Islet of Langerhans (tissue), 1 donor: Measurements from ENCODE around the gene EPHA2.

Experiments used
- FAIRE-seq: peaks from one replicate; lab custom pipeline; 2011; peaks lifted over from hg19 to GRCh38; lab: Jason Lieb, UNC

The EPHA2 gene

DNA sequence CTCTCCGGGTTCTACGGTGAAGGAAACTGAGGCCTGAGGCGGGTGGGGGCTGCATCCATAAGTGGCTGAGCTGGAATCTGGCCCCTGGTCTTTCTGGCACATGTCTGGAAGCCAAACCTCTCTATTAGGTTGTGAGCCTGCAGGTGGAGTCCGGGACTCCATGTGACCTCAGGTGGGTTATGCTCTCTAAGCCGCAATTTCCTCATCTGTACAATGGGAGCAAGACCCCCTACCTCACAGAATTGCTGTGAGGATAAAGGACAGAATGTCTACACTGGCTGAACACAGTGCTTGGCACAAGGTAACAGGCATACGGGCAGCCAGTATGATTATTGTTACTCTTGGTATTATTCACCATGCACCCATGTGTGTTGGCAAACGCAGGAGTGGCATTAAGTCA is 6.7 kb downstream of the EPHA2 start:
- FAIRE-seq, result no peak

DNA sequence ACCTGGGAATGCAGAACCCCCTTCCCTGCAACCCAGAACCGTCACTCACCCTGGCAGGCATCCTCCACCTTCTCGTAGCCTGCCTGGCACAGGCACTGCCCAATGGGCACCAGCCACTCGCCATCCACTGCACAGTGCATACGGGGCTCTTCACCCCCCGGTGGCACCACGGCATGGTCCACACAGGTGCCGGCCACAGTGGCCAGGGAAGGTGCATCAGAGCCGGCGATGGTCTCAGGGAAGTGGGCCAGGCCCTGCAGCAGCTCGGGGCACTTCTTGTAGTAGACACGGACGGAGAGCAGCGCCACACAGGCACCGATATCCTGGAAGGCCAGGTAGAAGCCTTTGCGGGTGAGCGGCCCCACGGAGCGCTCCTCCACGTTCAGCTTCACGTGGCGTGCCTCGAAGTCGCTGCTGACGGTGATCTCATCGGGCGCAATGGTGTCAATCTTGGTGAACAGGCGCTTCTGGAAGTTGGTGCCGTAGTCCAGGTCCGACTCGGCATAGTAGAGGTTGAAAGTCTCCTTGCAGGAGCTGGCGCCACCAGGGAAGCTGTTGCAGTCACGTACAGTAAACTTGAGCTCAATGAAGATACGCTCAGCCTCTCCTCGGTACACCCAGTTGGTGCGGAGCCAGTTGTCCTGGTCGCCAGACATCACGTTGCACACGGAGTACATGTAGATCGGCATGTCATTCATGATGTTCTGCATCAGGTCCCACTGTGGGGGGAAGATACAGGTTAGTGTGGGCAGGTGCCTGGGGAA is 7.4 kb downstream of the EPHA2 start:
- no peak for FAIRE-seq

DNA sequence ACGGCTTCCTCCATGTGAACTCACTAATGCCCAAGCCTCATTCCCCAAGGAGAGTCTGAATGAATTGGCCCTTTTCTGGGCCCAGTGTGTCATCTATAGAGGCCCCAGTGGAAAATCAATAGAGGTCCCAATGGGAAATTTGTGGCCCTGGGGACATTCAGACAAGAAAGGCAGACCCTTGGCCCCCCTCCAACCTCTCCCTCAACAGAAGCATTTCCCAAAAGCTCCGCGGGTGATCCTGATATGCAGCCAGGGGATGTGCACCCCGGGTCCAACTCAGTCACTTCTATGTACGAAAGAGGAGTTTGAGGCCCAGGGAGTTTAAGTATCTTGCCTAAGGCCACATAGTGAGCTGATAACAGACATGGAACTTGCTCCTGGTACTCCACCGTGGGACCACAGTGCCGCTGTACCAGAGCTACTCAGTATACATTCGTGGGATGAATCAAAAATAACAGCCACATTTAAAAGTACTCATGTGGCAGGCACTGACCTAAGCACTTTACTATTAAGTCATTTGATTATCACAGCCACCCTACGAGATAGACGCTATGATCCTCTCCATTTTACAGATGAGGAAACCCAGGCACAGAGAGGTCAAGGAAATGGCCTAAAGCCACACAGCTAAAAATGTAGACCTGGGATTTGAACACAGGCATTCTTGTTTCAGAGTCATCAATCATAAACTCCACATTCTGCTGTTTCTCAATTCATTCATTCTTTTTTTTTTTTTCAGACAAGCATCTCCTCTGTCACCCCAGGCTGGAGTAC is 8.5 kb downstream of the EPHA2 start:
- FAIRE-seq, result no peak

DNA sequence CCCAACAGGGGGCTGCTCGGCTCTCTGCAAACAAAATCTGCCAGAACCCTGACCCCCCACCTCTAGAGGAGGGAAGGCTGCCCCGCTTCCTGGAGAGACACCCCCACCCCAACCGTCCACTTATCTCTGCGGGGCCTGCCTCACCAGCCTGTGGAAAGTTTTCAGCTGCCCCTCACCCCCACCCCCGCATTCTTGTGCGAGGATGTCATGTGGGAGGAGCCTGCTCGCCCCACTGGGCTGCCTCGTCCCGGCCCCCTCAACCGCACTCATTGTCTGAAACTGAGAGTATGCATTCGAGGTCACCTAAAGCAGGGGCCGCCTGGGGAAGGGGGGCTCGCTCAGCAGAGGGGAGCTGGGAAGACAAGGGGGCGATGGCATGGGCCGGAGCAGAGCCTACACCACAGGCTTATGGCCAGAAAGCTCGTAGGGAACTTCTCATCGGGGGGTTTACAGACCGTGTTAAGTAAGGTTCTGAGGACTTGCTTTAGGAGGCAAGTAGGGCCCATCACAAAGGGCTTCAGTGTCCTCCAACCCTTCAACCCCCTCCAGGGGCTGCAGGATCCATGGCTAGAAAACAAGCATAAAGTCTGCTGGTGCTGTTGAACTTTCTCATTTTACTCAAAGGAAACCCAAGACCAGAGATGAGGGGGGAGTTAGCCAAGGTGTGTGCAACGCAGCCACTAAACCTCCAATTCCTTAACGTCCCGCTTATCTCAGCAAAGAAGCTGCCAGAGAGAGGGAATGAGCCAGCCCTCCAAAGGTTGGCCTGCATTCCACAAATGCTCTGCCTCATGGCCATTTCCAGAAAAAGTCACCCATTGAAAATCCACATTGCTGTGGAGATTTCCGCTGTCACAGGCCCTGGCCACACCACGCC is 9.4 kb downstream of the EPHA2 start:
- no peak for FAIRE-seq

DNA sequence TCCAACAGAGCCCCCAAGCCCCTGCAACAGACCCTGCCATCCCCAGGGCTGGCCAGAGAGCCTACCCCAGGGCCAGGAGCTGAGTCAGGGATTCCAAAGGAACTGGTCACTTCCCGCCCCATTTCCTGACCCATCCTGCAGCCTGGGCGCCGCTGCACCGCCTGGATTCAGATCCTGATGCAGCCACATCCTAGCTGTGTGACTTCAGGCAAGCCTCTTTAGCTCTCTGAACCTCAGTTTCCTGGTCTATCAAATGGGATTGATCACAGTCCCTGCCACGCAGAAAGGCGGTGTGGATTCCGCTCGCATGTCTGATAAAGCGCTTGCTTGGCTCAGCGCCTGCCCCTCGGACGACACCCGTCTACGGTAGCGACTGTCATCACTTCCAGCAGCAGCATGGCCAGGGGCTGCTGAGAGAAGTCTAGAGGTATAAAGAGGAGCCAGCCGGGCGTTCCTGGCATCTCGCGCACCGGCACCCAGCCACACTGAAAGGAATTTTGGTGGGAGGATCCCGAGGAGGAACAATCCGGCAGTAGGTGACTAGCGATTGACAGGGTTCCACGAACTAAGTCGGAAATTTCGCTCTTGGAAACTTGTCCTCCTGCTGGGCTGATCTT is 10.1 kb downstream of the EPHA2 start:
- no peak for FAIRE-seq

DNA sequence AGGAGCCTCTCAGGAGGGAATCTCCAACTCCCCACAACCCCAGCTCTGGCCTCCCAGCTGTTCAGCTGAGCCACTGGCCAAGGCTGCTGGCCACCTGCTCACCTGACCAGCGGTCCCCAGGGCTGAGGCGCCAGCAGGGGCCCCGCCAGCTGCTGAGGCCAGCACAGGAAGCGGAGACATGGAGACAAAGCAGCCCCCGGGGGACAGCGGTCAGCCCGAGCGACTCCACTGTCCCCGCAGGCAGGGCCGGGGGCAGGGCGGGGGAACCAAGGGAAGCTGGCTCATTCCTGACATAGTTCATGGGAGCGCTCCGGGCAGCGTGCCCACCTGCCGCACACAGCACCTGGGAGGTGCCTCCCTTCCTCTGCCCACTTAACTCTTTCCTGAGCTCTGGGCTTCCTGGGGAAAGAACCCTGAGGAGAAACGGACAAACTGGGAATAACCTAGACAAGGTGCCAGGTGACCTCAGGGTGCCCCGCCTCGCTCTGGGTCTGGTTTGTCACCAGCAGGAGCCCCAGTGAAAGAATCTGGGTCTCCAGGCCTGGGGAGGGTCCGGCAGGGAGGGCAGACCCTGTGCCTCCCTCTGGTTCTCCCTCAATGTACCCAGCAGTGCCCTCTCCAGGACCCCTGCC is 10.7 kb downstream of the EPHA2 start:
- FAIRE-seq, result no peak

DNA sequence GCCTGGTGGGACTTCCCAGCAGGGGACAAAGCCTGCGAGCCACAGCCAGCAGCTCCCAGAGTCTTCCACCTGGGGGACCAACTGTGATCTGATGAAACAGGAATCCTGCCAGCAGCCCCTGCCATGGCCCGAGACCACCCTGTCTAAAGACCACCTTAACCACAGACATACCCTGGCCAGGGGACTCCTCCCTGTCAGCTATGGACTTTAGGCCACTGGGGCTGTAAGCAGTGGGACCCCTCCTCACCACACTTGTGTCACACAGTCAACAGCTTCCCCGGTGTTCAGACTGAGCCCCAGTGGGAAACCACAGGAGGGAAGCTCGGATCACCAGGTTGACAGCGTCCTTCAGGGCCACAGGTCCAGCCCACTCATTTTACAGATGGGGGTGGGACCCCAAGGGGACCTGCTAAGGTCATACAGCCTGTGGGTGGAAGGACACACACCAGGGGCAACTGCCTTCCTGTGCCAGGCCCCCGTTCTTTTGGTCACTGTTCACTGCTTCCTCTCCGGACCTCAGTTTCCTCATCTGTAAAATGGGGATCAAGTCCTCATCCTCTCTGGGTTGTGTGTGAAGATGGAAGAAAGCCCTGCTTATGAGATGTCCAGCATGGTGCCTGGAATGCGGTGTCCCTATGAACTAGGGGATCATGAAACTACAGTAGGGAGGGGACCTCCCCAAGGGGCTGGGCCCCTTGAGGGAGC is 11.4 kb downstream of the EPHA2 start:
- no peak for FAIRE-seq

DNA sequence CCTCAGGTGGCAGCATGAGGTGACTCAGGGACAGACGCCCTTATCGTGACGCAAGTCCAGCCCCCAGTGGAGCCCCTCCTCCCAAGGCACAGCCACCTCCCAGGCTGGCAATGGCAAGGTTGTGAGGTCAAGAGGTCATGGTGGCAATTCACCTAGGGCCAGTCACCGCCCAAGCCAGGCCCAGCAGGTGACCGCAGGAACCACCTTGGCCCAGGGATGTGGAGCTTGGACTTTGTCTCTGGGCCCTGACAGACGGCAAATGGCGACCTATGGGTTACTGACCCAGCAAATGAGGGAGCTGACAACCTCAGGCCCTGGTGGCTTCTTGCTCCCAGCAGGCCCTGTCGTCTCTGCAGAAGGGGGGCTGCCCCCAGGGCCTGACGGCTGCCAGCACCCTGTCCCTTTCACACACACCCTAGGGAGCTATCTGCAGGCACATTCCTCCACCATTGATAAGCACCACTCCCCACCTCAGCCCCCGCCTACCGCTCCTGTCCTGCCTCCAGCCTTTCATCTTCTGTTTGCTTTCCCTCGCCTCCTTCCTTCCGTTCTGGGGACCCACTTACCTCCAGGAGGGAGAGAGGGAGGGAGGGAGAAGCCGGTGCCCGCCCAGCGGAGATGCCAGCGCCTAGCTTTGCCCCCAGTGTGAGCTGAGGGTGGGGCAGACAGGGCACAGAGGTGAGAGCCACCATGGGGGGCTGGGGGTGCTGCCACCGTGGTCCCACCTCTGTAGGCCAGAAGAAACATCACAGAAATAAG is 12.1 kb downstream of the EPHA2 start:
- FAIRE-seq, result no peak

DNA sequence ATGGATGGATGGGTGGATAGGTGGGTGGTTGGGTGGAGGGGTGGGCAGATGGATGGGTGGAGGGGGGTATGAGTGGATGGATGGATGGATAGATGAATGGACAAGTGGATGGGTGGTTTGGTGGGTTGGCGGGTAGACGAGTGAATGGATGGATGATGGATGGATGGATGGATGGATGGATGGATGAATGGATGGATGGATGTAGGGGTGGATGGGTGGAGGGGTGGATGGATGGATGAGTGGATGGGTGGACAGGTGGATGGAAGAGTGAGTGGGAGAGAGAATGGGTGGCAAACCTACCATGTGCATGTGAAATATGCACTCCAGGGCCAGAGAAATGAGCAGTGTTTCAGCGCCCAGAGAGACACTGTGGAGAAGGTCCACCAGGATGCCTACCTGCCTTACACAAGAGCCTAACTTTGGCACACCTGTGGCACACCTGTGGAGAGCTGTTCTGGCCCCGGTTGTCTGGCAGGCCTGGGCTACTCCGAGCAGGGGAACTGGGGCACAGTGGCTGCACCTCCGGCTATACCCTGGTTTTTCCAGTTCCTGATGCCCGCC is 12.8 kb downstream of the EPHA2 start:
- FAIRE-seq, result no peak

DNA sequence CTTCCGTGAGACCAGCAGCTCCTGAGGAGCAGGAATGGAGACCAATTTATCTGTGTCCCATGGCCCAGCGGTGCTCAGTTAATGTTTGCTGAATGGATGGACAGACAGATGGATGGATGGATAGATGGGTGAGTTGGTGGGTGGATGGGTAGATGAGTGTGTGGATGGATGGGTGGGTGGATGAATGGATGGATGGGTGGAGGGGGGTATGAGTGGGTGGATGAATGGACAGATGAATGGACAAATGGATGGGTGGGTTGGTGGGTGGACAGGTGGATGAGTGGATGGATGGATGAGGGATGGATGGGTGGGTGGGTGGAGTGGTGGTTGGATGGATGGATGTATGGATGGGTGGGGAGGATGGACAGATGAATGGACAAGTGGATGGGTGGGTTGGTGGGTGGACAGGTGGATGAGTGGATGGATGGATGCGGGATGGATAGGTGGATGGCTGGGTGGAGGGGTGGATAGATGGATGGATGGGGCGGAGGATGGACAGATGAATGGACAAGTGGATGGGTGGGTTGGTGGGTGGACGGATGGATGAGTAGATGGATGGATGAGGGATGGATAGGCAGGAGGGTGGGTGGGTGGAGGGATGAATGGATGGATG is 13.4 kb downstream of the EPHA2 start:
- FAIRE-seq, result no peak

DNA sequence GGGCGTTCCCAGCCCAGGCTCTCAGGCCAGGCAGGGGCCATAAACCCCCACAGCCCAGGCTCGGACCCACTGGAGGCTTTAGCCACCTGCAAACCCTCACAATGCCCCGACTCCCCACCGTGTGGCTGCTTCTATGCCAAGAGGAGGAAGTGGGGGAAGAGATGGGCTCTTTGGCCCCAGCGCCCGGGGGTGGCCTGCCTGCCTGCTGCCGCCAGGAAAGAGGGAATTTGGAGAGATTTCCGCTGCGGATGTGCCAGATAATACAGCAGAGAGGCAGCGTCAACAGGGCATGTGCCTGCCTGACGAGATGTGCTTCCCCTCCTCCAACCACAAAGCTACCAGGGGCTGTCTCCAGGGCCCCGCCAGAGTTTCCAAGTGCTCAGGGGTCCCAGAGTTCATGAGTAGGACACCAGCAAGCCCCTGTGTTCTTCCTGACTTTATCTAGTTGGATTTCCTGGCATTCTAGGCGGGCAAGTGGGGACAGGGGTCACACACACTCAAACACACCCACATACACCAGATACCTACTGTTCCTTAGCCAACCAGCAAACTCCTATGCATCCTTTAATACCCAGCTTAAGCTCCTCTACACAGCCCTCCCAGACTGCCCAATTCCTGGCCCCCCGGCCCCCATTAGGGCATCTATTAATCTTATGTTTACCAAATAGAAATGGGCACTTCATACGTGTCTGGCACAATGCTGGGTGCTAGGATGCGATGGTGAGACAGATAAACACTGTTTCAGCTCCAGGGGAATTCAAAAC is 14.1 kb downstream of the EPHA2 start:
- FAIRE-seq, result no peak

DNA sequence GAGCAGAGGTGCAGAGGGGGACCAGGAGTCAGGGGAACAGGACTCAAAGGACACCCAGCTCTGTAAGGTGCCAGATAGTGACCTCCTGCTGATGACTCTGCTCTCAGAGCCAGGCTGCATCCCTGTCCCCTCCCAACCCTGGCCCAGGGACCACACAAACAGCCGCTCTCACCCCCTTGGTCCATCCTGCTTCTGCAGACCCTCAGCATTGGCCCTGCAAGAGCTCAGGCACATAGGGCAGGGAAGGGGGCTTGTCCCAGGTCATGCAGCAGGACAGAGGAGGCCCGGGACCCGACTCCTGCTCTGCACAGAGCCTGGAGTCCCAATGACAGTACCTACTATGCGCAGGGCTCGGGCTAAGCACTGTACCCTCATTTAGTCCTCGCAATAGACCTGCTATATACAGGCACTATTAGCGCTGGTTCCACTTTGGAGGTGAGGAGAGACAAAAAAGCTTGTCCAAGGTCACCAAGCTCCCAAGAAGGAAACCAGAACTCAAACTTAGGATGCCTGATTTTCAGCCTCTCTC is 15.7 kb downstream of the EPHA2 start:
- FAIRE-seq, result no peak

DNA sequence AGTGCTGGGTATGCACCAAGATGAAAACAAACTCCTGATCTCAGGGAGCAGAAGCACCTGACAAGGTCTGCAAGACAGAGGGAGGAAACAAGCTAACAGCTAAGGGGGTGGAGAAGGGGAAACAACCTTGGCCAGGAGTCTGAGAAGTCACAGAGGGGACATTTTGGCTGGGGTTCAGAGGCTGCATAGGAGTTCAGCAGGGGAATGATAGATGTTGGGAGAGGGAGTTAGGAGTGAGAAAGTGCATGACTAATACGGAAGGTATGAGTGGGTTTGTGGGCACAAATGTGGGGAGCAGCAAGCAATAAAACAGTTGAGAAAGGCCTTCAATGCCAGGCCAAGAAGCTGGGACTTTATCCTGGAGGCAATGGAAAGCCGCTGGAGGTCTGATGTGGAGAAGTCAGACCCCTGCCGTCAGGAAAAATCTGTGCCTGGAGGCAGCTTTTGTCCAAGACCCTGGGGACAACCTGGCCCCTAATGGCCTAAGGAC is 16.4 kb downstream of the EPHA2 start:
- no peak for FAIRE-seq

DNA sequence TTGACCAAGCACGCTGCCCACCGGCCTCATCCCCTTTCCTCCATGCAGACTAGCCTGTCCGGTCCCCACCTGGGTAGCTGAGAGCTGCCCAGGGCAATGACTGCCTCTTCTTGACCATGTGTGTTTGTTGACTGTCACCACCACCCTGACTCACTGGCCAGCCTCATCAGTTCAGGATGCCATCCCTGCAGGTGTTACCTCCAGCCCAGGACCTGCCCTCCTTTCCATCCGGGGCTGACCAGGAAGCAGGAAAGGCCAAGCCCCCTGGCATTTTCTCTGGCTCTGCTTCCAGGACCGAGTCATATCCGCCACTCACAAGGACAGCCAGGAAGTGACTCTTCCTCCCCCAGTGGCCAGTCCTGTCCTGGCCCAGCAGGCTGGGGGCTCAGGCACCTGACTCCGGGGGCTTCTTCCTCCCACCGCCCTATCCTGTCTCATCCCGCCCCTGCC is 17.1 kb downstream of the EPHA2 start:
- no peak for FAIRE-seq

DNA sequence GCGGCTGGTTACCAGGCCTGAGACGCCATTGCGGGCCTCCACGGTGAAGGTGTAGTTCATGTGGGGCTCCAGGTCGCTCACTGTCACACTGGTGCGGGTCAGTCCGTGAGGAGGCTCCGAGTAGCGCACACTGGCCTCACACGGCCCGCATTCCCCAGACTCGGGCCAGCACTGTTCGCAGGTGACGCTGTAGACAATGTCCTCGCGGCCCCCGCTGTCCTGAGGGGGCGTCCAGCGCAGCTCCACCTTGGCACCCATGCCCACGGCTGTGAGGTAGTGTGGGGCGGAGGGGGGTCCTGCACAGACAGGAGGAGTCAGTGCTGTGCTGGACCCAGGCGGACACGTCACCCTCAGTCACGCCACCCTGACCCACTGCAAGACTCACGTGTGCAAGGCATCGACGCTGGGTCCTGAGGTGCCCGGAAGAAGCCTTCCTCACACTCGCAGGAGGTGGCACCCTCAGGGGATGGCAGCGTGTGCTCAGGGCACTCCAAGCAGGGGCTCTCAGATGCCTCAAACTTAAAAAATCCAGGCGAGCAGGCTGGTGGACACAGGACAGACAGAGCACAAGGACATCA is 17.9 kb downstream of the EPHA2 start:
- FAIRE-seq, result no peak

DNA sequence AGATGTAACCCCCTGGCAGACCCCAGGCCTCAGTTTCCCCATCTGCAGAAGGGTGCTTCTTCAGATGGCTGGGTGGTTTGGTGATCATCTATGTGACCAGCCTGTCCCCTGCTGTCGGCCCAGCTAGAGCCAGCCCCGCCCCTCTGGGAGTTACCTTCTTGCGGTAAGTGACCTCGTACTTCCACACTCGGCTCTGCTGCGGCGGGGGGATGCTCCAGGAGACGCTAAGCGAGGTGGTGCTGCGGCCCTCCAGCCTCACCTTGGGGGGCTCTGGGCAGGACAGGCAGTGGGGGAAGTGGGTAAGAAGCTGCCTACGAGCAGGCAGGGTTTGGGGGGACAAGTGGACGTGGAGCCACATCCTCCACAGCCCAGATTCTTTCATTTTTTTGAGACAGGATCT is 20.4 kb downstream of the EPHA2 start:
- no peak for FAIRE-seq

DNA sequence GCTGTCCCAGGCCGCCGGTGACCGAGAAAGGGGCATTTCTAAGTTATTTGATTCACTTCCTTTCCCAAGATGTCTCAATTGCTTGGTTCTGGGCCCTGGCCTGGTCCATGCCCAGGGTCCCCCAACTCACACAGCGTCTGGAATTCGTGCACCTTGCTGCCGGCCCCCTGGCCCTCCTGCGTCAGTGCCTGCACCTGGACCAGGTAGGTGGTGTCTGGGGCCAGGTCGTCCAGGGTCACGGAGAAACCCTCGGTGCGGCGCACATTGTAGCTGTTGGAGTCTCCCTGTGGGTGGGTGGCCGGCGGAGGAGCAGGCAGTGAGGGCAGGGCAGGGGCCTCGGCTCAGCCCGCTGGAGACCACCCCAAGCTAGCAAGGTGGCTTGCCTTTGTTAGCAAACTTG is 21.0 kb downstream of the EPHA2 start:
- no peak for FAIRE-seq
